Choroid plexus epithelial cell (primary cell): Measurements from ENCODE around the gene CNR2.

ENCODE experiments used
- DNase-seq: peaks from one replicate; pipeline ENCODE4 v3.0.0-alpha.2; 2010; ENCODE audit warnings: low read depth
- H3K4me3 ChIP-seq: 2 replicates; pipeline ENCODE4 v1.5.1; 2011; ENCODE audit warnings: low read depth, mild to moderate bottlenecking, control low read depth, low read length, moderate library complexity
- TF ChIP-seq, protein P1 (sequence below): conservative IDR thresholded peaks from 2 replicates; pipeline ENCODE4 v1.5.1; 2011; ENCODE audit warnings: low read depth, mild to moderate bottlenecking, control low read depth, inconsistent platforms, low read length, moderate library complexity

Gene CNR2

GRCh38 chr1:23882746-23883145, 30.4 kb downstream of the CNR2 start:
- TF ChIP-seq, protein P1, sequence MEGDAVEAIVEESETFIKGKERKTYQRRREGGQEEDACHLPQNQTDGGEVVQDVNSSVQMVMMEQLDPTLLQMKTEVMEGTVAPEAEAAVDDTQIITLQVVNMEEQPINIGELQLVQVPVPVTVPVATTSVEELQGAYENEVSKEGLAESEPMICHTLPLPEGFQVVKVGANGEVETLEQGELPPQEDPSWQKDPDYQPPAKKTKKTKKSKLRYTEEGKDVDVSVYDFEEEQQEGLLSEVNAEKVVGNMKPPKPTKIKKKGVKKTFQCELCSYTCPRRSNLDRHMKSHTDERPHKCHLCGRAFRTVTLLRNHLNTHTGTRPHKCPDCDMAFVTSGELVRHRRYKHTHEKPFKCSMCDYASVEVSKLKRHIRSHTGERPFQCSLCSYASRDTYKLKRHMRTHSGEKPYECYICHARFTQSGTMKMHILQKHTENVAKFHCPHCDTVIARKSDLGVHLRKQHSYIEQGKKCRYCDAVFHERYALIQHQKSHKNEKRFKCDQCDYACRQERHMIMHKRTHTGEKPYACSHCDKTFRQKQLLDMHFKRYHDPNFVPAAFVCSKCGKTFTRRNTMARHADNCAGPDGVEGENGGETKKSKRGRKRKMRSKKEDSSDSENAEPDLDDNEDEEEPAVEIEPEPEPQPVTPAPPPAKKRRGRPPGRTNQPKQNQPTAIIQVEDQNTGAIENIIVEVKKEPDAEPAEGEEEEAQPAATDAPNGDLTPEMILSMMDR = no peak
- no peak for DNase-seq
- H3K4me3 ChIP-seq = no peak overlapping the region

- TF ChIP-seq, protein P1 = no peak
- no peak for DNase-seq
- H3K4me3 ChIP-seq = no peak overlapping the region
Measured at GRCh38 chr1:23879809-23880208, 33.4 kb downstream of the CNR2 start.

- no peak overlapping the region for H3K4me3 ChIP-seq
- TF ChIP-seq, protein P1 = no peak
- DNase-seq = no peak
Measured at GRCh38 chr1:23878668-23879067, 34.5 kb downstream of the CNR2 start.

DNA sequence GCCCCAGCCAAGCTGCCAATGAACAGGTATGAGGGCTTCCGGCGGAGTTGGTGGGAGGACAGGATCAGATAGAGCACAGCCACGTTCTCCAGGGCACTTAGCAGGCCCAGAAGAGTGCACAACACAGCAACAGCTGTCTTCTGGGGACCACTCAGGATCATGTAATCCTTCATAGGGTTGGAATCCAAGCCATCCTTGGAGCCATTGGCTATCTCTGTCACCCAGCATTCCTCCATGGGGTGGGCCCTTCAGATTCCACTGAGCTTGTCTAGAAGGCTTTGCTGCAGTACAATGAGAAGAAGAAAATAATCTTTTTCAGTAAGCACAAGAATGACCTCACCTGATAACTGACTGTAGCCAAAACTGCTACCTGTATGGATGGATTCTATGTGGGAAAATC, 37.8 kb downstream of the CNR2 start:
- no peak overlapping the region for H3K4me3 ChIP-seq
- no peak for DNase-seq
- TF ChIP-seq, protein P1 = no peak

GRCh38 chr1:23872421-23872820, 40.7 kb downstream of the CNR2 start:
- no peak overlapping the region for H3K4me3 ChIP-seq
- TF ChIP-seq, protein P1 = no peak
- DNase-seq = no peak

DNA sequence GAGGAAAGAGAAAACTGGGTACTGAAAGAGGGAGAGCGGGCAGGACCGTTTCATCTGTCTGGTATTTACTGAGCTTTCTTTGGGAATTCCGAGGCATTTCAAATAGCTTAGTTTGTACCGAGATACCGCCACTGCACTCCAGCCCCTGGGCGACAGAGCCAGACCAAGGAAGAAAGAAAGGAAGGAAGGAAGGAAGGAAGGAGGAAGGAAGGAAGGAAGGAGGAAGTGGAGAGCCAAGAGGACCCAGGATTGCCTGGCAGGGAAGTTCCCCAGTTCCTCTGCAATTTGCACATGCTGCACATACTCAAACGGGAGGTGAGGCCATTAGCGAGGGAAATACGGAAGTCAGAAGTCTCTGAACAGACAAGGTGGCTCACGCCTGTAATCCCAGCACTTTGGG, 44.1 kb downstream of the CNR2 start:
- TF ChIP-seq, protein P1 = no peak
- no peak for DNase-seq
- H3K4me3 ChIP-seq = no peak overlapping the region

- H3K4me3 ChIP-seq = peak overlapping the region; percentile 72
- no peak for DNase-seq
- TF ChIP-seq, protein P1 = no peak
Measured at GRCh38 chr1:23868557-23869016, 44.6 kb downstream of the CNR2 start.
